Mesangial cell (primary cell): ENCODE results near the gene KRT85. TPM values are rescaled to one million over a fixed set of nuclear protein-coding genes. Genes with fewer than 3 reads are reported as not detected.

ENCODE experiments used
- total RNA-seq: library from RNA; depleted of rRNA; stranded (reverse); fragments of >200 nt; gene quantifications from 2 replicates; pipeline ENCODE4 v1.2.3, GENCODE V29; 2015

The KRT85 gene
- total RNA-seq = not detected in 2 replicates

DNA sequence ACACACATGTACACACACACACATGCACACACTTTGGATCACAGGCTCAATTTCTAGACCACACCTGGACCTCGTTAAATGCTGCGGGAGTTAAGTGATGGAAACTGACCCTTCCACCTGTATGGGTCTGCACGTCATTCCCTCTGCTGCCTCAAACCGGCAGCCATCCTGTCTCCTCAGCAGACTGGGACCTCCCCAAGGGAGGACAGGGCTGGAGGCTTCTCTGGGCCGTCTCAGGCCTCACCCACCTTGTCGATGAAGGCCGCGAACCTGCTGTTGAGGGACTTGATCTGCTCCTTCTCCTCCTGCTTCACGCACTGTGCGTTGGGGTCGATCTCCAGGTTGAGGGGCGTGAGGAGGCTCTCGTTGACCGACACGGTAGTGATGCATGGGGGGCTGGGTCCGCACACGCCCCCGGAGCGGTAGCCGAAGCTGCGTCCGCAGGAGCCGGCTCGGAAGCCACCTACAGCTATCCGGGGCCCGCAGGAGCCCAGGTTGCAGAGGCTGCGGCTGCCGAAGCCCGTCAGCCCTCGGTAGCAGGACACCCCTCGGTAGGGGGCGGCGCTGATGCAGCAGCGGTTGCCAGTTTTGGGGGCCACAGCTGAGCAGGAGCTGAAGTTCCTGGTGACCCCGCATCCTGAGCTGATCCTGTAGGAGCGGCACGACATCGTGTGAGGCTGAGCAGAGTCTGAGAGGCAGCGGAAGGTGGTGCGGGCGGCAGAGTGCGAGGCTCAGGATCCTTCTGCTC lies at the start of gene KRT85:
KRT85 (minus strand) TSS at position 744 of the 748 bp plus-strand sequence; CDS start at position 668, 76 bp downstream.

GRCh38 chr12:52405922-52406385 lies 38.7 kb upstream of the KRT85 start, which contains the start of gene KRT82:
TSS of gene KRT82 (minus strand) at chr12:52406335. CDS start at chr12:52406277, 58 bp downstream.

GRCh38 chr12:52385226-52385702 lies 18.0 kb upstream of the KRT85 start, which contains the start of gene KRT84:
TSS of gene KRT84 (minus strand) at chr12:52385652. CDS start at chr12:52385585, 67 bp downstream.

DNA sequence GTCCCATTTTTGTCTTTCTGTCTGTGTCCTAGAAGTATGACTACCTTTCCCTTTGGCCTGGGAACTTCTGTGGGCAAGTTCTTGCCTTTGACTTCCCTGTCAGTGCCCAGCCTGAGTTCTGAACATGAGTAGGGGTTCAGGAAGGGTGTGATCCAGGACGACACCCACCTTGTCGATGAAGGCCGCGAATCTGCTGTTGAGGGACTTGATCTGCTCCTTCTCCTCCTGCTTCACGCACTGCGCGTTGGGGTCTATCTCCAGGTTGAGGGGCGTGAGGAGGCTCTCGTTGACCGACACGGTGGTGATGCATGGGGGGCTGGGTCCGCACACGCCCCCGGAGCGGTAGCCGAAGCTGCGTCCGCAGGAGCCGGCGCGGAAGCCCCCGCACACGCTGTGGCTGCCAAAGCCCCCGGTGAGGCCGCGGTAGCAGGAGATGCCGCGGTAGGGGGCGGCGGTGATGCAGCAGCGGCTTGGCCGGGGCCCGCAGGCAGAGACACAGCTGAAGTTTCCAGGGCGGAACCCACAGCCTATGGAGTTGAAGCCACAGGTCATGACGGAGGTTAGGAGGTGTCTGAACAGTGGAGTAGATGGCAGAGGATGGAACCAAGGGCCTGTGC lies 46.4 kb downstream of the KRT85 start, which contains the start of gene KRT83:
KRT83 (minus strand) TSS at position 615 of the 617 bp plus-strand sequence; CDS start at position 552, 63 bp downstream.

Other genes with a start within 250 kb of the KRT85 start
- 14.8 and 16.4 TPM in 2 replicates for gene KRT80, start 175.5 kb downstream of the KRT85 start, total RNA-seq
- gene KRT7, start 134.2 kb downstream of the KRT85 start, total RNA-seq = 67.6 and 135 TPM in 2 replicates
- gene KRT86, start 92.8 kb downstream of the KRT85 start, total RNA-seq = 0.13 and 0.16 TPM in 2 replicates
- 1.0 TPM in 1 of 2 replicates, not detected in the other for gene KRT81, start 75.9 kb downstream of the KRT85 start, total RNA-seq
- gene KRT83, start 46.1 kb downstream of the KRT85 start, total RNA-seq = not detected in 2 replicates
- not detected in 2 replicates for gene KRT84, start 18.2 kb upstream of the KRT85 start, total RNA-seq
- gene KRT82, start 38.9 kb upstream of the KRT85 start, total RNA-seq = not detected in 2 replicates
- not detected in 2 replicates for gene KRT75, start 66.9 kb upstream of the KRT85 start, total RNA-seq
- gene KRT6B, start 84.7 kb upstream of the KRT85 start, total RNA-seq = not detected in 2 replicates
- gene KRT6C, start 106.3 kb upstream of the KRT85 start, total RNA-seq = not detected in 2 replicates
- gene KRT6A, start 125.8 kb upstream of the KRT85 start, total RNA-seq = not detected in 2 replicates
- not detected in 2 replicates for gene KRT5, start 152.9 kb upstream of the KRT85 start, total RNA-seq
- gene KRT71, start 185.7 kb upstream of the KRT85 start, total RNA-seq = not detected in 2 replicates
- not detected in 2 replicates for gene KRT74, start 206.4 kb upstream of the KRT85 start, total RNA-seq
- gene KRT72, start 234.0 kb upstream of the KRT85 start, total RNA-seq = not detected in 2 replicates